ENCODE measurements around the gene VASH1.

The VASH1 gene

DNA sequence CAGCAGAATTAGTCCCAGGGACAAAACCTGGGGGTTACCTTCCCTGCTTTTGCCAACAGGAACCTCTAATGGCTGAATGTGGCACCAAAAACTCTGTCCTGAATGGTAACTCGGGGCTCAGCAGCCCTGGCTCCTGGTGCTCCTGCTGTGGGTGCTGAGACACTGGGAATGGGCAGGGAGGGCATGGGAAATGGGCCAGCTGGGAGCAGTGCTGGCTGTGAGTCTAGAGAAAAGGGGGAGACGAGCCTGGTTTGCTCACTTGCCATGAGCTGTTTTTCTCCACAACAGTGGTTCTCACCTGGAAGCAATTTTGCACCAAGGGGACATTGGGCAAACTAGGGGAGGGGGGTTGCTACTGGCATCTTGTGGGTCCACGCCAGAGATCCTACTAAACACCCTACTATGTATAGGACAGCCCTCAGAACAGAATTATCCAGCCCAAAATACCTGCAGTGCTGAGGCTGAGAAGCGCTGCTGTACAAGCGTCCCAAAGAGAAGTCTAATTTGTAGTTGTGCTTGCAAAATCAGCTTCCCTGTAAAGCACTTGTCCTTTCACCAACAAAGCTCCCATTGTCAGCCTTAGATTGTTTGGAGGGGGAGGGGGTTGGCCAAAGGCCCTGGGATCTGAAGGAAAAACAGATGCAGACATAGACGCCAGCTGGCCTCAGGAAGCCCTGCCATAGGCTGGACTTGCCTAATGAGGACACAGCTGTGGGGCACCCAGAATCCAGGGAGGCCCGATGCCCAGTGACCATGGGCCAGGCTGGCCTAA lies 68.6 kb downstream of the VASH1 start:
- no peak for DNase-seq (ENCODE audit: low read depth, low spot score)

DNA sequence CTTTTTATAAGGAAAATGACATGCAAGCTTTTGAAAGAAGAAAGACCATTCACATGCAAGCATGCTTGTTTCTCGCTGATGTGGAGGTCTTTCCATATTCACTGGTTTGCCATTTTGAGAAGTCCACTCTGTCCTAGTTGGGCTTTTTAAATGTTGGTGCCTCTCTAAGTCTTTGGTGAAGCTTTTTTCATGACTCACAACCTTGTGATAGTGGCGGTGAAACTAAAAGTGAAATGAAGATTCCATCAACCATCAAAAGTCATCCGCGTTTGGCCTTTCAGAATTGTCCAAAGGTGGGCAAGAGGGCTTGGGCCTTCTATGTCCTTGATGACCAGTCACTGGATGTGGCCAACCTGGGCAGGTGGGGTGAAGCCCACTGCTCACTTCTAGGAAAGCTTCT lies 69.3 kb downstream of the VASH1 start:
- no peak for DNase-seq (ENCODE audit: low read depth, low spot score)

DNA sequence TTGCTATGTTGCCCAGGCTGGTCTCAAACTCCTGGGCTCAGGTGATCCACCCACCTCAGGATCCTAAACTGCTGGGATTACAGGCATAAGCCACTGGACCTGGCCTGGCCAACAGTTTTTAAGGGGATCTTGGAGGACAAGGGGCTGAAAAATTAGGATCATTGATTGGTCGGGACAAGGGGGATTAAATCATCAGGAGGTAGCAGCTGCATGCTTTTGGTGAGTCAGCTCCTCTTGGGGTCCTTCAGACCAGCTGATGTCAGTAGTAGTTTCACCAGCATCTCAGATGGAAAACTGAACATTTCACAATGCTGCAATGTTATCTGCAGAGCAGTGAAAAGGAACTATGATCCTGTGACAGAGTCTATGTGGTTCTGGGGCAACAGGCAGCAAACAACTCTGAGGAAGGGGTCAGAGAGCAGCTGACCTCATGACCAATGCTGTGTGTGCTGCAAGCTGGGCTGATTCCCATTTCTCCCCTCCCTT lies 71.3 kb downstream of the VASH1 start:
- no peak for DNase-seq (ENCODE audit: low read depth, low spot score)

Measured in ELF-1 (cell line).